Stimulated activated CD4-positive, alpha-beta T cell treated with anti-CD3 and anti-CD28 coated beads, Interleukin-4, amount 100 ng/mL, for 4 hours (primary cell): Measurements from ENCODE around the gene LPP.

Experiments
- DNase-seq, 2 experiments: peaks; one replicate each; pipeline ENCODE4 v3.0.0-alpha.2; 2020

LPP gene

DNA sequence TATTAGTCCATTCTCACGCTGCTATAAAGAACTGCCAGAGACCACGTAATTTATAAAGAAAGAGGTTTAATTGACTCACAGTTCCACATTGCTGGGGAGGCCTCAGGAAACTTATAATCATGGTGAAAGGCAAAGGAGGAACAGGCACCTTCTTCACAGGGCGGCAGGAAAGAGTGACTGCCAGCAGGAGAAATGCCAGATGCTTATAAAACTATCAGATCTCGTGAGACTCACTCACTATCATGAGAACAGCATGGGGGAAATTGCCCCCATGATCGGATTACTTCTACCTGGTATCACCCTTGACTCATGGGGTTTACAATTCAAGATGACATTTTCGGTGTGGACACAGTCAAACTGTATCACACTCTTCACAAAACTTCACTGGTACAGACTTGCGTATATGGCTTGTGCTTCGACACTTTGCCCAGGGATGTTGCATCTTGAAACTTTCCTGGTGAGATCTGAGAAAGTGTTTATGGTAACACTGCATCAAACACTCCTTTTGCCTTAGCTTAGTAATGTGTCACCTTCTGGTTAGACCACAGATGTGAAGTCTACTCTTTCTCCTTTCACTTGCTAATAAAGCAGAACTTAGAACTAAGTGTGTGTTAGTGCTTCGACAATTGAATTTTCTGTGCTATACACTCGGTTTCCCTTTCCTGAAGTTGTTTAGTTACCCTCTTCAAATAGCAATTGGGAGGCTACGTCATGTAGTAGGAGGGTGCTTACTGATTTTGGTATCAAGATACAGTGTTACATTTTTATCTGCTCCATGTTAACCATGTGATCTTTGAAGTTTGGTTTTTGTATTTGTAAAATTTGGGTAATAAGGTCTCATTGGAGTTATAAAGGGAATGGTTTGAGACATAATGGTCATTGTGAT is 185.7 kb downstream of the LPP start:
- peak in 1 of 2 experiments; percentile 30 for DNase-seq

DNA sequence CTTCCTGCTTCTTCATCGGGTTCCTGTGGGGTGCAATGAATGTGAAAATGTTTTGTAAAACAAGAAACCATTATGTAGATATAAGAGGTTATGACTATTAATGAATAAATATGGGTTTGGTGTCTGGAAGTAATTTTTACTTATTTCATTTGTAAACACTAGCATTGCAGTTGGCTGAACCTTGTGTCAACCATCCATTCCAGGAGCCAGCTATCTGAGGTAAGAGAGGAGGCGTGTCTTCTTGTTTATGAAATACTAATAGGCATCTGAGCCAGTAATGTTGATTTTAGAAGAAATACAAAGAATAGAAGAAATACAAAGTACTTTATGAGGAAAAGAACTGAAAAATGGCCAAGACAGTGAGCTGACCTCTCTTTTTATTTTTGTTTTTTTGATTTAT is 187.5 kb downstream of the LPP start:
- no peak for DNase-seq

DNA sequence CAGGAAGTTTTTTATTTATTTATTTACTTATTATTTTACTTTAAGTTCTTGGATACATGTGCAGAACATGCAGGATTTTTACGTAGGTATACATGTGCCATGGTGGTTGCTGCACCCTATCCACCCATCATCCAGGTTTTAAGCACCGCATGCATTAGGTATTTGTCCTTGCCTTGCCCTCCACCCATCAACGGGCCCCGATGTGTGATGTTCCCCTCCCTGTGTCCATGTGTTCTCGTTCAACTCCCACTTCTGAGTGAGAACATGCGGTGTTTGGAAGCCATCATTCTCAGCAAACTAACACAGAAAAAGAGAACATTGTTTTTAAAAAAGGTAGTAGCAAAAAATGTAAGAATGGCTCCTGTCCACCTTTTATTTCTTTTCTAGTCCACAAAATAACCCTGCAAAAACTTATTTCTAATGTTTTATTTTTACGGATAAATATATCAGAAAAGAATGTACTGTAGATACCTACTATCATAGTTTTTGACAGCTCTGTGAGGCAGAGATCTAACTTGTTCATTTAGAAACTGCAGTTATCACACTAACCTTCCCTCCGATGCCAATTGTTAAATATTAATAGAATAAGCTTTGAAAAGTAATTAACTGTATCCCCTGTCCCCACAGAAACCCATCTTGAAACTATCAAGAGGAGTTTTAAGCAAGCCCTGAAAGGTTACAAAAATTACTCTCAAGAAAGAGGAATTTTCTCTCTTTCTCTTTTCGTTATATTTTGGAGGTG is 189.2 kb downstream of the LPP start:
- DNase-seq, result no peak

DNA sequence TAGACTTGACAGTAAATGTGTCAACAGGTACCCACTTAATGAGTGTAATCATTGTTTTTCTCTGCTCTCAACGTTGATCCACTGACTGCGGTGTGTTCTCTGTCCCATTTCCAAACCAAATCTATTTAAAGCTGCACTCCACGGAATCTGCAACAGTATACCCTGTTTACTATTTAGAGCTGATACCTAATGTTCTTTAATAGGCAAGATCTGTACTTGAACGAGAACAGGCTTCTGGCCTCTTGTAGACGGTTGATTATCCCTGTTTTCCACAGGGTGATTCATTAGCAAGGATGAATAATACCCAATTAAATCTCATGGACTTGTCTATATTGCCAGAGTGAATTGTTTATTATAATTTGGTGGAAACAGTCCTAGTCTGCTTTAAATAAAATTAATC is 189.9 kb downstream of the LPP start:
- DNase-seq, result no peak

DNA sequence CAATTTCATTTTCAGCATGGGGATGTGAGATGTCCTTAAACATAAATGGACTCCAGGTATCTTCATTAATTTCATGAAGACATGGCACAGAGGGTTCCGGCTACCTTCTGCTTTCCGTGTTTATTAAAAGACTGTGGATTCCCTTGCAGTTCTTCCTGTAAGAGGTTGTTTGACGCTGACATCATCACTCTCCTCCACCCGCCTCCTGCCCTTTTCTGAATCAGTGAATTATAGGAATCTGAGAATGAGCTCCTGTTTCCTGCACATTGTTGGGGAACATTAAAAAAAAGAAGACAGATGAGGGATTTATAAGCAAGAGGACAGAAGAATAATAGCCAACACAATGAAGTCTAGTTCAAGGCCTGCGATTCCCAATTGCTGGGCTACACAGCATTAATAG is 191.3 kb downstream of the LPP start:
- no peak for DNase-seq

DNA sequence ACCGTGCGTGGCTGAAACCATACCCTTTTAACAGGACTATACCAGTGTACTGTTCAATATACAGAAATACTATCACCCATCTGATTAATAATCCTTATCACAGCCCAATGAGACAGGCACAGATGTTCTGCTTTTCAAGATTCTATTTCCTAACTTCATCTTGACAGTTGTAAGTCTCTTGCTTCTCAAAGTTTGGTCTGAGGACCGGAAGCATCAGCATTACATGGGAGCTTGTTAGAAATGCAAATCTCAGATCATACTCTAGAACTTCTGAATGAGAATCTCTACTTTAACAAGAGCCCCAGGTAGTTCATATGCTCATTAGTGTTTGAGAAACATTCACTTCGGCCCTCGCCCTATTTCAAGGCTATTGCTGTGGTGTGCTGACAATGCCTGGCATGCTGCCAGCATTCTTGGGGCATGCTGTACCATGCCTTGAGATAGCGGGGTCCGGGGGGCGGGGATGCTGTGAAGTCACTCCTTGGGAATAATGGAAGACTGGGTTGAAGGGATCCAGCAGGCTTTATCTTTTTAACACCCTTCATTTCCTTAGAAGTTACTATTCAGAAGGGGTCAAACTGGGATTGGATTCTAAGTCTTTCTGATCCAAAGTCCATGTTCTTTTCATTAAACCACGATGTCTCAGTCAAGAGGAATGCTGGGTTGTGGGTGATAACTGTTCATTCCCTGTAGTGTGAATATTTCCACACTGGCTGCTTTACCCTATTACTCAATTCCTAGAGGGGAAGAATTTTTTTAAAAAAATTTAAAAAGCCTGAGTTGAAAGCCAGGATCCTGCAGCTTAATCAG is 194.7 kb downstream of the LPP start:
- no peak for DNase-seq

DNA sequence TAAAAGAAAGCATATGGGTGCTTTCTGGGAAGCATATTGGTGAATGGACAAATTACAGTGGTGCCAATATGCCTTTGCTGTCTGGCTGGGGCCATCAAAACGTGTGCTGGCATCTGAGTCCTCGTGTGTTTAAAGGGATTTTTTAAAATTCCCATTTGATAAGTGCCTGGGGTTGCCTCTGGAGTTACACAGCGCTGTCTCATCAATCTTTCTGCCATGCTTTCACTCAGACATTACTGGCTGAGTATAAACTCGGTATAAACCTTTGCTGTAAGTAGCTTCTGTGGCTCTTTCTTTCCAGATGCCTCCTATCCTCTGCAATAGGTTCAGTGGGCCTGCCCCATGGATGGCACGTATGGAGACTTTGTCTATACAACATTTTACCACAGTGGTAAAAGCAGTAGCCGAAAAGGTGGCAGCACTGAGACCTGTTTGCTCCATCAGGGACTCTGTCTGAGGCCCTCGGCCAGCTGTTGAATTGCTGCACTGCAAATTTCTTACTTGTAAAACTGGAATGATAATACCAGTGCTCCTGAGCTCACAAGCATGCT is 195.5 kb downstream of the LPP start:
- no peak for DNase-seq

DNA sequence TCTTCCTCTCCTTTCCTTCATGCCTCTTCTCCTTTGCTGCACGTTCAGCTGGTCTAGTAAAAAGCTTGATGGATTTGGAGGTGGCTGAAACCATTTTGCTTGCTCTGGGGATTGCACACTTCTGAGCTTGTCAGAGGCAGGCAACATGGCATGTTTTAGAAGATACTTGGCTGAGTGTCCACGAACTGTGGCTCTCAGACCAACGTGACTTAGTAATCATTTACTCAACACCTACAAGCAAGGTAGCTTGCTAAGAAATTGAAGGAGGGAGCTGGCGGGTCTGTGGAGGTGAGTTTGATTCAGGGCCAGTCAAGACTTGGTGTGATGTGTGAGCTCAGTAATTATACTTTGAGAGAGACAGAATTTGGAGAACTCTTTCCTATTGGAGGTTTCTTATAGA is 196.0 kb downstream of the LPP start:
- no peak for DNase-seq

DNA sequence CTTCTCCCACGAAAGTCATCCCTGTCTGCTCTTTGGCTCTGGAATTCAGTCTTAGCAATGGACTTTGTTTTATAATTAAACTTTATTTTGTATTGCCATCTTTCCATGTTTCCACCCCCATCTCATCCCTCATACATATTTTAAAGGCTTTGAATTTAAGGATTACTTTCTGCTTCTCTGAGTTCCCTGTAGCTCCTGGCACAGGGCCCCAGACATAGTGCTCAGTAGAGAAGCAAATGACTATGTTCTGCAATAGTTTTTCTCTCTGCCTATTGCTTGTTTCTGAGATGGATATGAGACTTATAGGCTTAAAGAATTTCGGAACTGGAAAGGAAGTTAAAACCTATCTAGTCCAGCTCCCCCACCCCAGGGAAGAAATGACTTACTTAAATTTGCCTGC is 197.0 kb downstream of the LPP start:
- no peak for DNase-seq

DNA sequence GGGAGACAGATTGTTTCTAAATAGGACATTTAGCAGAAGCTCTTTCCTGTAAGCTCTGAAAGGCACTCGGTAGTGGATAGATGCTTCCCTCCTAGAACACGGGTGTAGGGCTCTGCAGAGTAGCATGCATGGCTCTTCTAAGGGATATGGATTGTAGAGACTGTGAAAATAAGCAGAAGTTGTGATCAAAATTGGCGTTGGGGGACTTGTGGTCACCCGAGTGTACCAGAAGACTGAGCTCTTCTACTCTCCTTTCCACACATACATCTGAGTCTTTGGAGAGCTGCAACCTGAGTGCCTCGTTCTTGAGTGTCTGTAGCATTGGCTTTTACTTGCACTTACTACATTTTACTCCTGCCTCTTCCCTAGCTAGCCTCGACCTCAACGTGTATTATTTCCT is 197.7 kb downstream of the LPP start:
- no peak for DNase-seq

DNA sequence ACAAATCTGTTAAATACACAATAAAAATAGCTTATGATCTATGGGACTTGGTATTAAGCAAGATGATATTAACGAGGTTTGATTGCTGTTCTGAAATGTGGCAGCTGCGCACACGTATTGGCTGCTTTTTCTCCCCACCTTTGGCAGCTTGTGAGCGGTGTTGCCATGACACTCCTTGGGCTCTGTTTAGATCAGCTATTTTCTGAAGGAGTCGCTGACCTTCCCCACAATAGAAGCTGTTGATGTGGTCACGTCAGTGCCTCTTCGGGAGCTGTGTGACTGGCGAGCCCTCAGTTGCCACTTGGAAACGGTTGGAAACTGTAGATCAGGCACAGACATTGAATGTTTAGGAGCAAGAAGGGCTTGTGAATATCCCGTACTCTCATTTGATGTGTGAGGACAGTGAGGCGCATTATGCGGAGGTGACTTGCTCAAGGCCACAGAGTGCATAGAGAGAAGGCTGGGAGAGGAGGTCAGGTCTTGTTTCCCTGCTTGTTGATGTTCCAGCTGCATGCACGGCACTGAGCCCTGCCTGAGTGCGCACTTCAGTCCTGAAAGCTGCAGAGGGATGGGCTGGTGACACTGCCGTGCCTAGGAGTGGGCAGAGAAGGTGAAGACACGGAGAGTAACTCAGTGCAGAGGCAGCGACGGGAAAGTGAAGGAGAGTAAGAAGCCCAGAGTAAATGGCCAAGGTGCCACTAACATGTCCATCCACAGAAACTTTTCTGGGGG is 198.4 kb downstream of the LPP start:
- DNase-seq, result no peak

DNA sequence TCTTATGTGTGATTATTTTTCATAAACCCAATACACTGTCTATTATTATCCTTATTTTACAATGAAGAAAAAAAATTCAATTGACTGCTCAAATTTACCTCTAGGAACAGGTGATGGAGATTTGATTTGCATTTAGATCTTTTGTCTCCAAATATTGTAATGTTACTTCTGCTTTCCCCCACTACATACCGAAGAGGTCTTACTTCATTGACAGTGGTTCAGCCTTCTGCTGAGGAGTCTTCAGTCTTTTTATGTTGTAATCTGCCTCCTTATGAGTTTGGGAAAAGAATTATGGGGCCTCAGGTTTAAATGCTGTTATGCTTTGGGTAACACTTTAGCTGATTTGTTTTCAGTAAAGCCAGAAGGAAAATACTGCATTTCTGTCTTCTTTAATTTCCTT is 199.5 kb downstream of the LPP start:
- DNase-seq, result no peak

DNA sequence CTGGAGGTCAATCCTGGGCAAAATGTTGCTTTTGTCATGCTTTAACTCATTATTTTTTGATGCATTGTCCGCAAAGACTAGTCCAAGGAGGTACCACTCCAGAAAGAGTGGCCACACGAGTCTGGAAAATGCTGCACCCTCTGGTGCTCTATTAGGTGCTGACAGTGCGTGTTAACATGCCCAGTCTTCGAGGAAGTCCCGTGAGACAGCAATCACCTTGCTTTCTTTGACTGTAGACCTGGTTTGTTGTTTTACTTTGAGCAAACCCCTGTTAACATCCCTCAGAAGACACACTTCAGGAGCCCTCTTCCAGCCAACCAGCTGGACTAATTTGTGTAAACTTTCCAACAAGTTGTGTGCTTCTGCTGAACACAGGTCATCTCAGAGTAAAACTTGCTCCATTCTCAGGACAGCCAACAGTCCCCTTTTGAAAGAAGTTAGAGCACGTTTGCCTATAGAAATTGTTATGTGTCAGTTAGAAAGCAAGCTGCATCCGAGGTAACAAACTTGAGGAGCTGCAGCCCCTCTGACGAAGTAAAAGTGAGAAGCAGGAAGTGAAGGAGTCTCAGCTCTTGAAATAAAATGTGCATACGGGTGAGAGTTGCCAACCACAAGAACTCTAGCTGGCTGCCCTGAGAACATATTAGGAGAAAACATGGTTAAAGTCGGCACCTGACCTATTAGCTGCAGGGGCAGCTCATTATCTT is 205.0 kb downstream of the LPP start:
- no peak for DNase-seq

DNA sequence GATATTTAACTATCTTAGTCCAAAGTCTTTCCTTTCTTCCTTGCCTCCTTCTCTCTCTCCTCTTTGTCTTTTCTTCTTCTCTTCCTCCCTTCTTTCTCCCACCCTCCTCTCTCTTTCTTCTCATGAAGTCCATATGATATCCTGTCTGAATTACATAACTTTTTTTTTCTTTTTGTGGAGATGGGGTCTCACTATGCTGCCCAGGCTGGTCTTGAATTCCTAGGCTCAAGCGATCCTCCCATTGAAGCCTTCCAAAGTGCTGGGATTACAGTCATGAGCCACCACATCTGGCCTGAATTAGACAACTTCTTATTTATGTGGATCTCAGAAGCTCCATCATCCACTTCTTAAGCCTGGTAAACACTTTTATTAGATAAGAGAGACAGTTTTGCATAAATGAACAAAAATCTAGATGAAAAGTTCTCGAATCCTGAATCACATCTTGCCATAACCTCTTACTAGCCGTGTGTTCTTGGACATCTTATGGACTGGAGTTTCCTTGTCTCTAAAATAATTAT is 206.5 kb downstream of the LPP start:
- no peak for DNase-seq

DNA sequence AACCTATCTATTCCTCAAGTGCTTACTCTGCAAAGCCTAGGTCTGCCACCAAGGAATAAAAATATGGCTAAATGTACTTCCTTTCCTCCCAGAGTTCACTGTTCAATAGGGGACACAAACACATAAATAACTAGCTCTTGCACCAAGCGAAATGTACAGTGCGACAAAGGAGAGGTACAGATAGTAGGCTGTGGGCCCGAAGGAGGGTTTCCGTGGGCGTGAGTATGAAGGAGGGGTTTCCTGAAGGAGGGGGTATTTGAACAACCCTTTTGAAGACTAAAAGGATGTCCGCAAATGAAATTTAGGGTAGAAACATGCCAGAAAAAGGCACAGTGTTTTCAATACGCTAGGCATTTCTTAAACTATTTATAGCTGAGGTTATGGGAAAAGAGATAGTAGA is 207.9 kb downstream of the LPP start:
- peak in 1 of 2 experiments; percentile 43 for DNase-seq

DNA sequence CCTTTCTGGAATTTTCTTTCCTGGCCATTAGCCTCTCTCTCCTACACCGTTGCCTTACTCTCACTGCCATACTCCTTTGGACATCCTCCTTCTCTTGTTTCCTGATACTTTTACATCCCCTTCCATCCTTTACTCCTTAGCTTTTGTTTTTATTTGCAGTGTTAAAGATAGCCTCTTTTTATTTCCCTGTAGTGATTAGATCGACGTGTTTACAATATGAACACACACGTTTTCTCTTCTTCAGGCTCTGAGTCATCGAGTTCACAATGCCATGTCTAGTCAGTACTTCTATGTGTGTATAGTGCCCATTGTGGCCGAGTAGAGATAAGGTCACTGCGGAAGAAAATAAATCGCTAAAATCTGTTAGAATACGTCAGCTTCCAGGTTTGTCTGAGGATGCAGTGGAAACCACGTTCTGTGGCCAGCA is 208.5 kb downstream of the LPP start:
- DNase-seq, result no peak

DNA sequence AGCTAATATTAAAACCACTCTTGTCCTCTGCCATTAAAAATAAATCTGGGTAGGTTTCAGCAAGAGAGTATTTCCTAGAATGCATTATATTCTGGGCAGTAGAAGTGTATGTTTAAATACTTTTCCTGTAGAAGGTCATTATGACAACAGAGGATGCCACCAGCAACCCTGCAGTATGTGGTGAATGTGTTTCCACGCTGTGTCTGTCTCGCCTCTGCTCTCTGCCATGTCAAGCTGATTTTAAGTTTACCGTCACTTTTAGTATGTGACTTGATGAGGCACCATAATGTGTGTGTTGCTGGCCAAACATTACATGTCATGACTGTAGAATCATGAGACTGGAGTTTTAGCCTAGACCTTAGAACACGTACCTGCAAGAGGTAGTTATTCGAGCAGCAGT is 211.2 kb downstream of the LPP start:
- no peak for DNase-seq

DNA sequence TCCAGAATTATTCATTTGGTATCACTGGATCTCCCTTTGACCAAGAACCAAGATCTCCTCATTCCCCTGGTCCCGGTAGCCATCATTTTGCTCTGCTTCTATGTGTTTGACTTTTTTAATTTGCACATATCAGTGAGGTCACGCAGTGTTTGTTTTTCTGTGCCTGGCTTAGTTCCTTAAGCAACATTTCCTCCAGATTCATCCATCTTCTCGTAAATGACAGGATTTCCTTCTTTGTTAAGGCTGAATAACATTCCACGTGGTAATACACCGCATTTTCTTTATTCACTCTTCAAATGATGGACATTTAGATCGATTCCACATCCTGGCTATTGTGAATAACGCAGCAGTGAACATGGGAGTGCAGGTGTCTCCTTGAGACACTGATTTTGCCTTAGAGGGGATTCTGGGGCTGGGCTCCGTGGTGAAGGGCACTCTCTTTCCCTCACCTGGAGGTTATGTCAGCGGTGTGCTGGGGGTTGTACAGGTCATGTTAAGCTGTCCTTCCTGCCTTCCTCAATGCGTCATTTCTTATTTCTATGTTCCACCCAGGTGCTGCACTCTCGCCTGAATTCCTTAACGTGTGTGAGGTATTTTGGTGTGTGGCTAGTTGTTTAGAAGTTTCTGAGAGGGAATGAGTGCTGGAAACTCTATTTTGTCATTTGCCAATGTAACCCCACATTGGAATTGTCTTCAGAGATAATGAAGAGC is 212.2 kb downstream of the LPP start:
- no peak for DNase-seq

DNA sequence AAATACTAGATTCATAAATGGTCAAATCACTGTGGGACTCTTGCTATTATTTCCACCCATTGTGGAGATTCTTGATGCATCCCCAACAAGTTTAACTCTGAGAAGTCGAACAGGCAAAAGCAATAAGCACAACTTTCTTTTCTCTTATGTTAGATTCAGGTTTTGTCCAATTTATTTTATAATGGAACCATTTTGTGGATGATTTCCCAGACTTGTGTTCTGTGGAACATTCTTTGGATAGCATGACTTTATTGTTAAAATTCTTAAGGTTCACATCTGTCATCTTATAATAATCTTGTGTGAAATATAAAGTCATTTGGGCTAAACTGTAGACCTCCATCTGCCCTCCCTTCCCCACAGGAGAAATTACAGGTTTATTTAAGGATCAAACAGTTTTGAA is 213.7 kb downstream of the LPP start:
- DNase-seq, result no peak

DNA sequence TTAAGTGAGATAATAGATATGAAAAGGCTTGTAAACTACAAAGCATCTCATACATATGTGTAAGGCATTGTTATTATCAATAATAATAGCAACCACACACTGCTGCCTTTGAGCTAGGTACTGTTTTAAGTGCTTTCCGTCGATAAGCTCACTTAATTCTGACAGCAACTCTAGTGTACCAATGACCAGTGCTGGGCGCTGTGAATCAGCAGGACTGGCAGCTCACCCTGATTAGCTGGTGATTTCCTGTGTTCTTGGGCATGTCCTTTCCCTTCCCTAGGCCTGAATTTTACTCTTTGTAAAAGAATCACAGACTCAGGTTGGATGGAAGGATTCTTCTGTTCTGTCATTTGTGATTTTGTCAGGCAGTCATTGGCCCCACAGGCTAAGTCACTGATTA is 215.6 kb downstream of the LPP start:
- no peak for DNase-seq
